Panc1 (cell line): ENCODE measurements around the gene VWA8. TPM values are rescaled to one million over a fixed set of nuclear protein-coding genes. Genes with fewer than 3 reads are reported as not detected.

Experiments
- ATAC-seq: fragments of 200-7000 bp; cut with Tn5 transposase; 2 replicates; pipeline ENCODE4 v1.9.1; 2020; ENCODE audit warnings: mild to moderate bottlenecking, moderate library complexity
- BruUV-seq: library from RNA; stranded (reverse); fragments of 400-500 nt; replicated peaks from 2 replicates; lab custom pipeline; 2021; lab: Mats Ljungman, UMichigan
- CTCF ChIA-PET: fragments of 300-600 bp; sonication (Branson Sonifier 250); formaldehyde crosslinking; loops from one replicate; lab custom pipeline; 2022; ENCODE audit warnings: antibody characterized with exemption; lab: Charles Lee
- POLR2A ChIA-PET: fragments of 300-600 bp; sonication (Branson Sonifier 250); formaldehyde crosslinking; loops from one replicate; lab custom pipeline; 2022; ENCODE audit warnings: antibody characterized with exemption; lab: Charles Lee
- DNase-seq: peaks from one replicate; pipeline ENCODE4 v3.0.0-alpha.2; 2010; ENCODE audit warnings: low read depth, low spot score
- H3K27ac ChIP-seq: 2 replicates; pipeline ENCODE4 v1.5.1; 2011; ENCODE audit warnings: mild to moderate bottlenecking, low read length, inconsistent platforms
- H3K27me3 ChIP-seq: fragments of 200-500 bp; sonication (Bioruptor generic); 2 replicates; pipeline ENCODE4 v1.6.0; 2014; ENCODE audit warnings: low read length, inconsistent platforms; ENCODE audit not compliant: control insufficient read depth, insufficient read depth
- H3K36me3 ChIP-seq: fragments of 200-500 bp; sonication (Bioruptor generic); 2 replicates; pipeline ENCODE4 v1.5.1; 2014; ENCODE audit warnings: inconsistent platforms, mild to moderate bottlenecking, low read length, moderate library complexity; ENCODE audit not compliant: control insufficient read depth, insufficient read depth
- H3K4me1 ChIP-seq: 2 replicates; pipeline ENCODE4 v1.5.1; 2011; ENCODE audit warnings: inconsistent platforms, mild to moderate bottlenecking, low read length, moderate library complexity; ENCODE audit not compliant: control insufficient read depth, insufficient read depth
- H3K4me3 ChIP-seq, 2 experiments: 2 replicates each; pipeline ENCODE4 v1.5.1; 2011 to 2012; ENCODE audit warnings: low read depth in 2 of 2, low read length in 2 of 2, mild to moderate bottlenecking in 2 of 2, inconsistent platforms in 1 of 2, moderate library complexity in 1 of 2
- H3K9me3 ChIP-seq: fragments of 200-500 bp; sonication (Bioruptor generic); 2 replicates; pipeline ENCODE4 v1.5.1; 2014; ENCODE audit warnings: low read depth, mild to moderate bottlenecking, inconsistent platforms, low read length, moderate library complexity; ENCODE audit not compliant: control insufficient read depth, insufficient read depth
- POLR2AphosphoS5 ChIP-seq: IDR thresholded peaks from 2 replicates; pipeline ENCODE4 v1.6.1; 2012; ENCODE audit warnings: mild to moderate bottlenecking, low read depth, low read length, moderate library complexity
- SIN3A ChIP-seq: IDR thresholded peaks from 2 replicates; pipeline ENCODE4 v1.6.1; 2012; ENCODE audit warnings: low read depth, mild to moderate bottlenecking, low read length, moderate library complexity, borderline replicate concordance; ENCODE audit not compliant: insufficient read depth
- TCF7L2 ChIP-seq: IDR thresholded peaks from 2 replicates; pipeline ENCODE4 v1.6.1; 2011; ENCODE audit warnings: mild to moderate bottlenecking, low read depth, low read length, inconsistent platforms
- in situ Hi-C: cut with HindIII; loops from 2 replicates; pipeline ENCODE4 v1.10.0; 2016; ENCODE audit warnings: low sequenced_read_pairs, low pct_unique_long_range_greater_than_20kb
- intact Hi-C: fragments of 100-400 bp; cut with micrococcal nuclease; formaldehyde crosslinking; loops from one replicate; pipeline ENCODE4 v1.10.0; 2022; ENCODE audit not compliant: unreplicated experiment
- total RNA-seq: library from RNA; stranded (reverse); gene quantifications from one replicate; pipeline ENCODE4 v1.2.1, GENCODE V29; 2021; ENCODE audit not compliant: unreplicated experiment
- TF ChIP-seq, protein P1 (sequence below), 2 experiments: IDR thresholded peaks; 2 replicates each; pipeline ENCODE4 v1.6.1; 2011 to 2012; ENCODE audit warnings: low read depth in 2 of 2, control low read depth in 1 of 2, low read length in 1 of 2, mild to moderate bottlenecking in 1 of 2, moderate library complexity in 1 of 2; ENCODE audit not compliant: insufficient read depth in 1 of 2
- TF ChIP-seq, protein P2 (sequence below): fragments of 450-650 bp; IDR thresholded peaks from 2 replicates; pipeline ENCODE4 v1.5.1; 2017; ENCODE audit warnings: mild to moderate bottlenecking

The VWA8 gene
- total RNA-seq, 1 experiment from 2014 or later = 11.2 TPM

DNA sequence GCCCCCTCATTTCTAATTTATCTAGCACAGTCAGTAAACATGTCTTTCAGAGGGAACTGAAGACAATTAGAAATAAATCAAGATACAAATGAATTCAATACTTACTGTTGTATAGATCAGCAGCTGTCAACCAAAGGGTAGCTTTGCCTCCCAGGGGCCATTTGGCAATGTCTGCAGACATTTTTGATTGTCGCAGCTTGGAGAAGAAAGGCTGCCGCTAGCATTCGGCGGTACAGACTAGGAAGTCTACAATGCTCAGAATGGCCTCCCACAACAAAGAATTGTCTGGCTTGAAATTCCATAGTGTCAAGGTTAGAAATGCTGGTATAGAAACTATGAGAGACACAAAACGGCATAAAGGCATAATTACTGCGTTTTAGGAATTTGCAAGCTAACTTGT, 412.0 kb downstream of the VWA8 start:
- no TSS peak for BruUV-seq
- Histone ChIP-seq H3K4me3 (no peak overlapping the region), H3K9me3 (no peaks in the 10 kb centered on the region), H3K27me3 (no peaks in the 10 kb centered on the region), H3K4me1 (no peaks in the 10 kb centered on the region), H3K27ac (no peak overlapping the region), H3K36me3 (no peaks in the 10 kb centered on the region)
- CTCF ChIA-PET = no interaction called here
- in situ Hi-C loops (no loop called here), intact Hi-C loops (no loop called here)
- DNase-seq (no peak), ATAC-seq (no peak)
- TF ChIP-seq, protein P1, sequence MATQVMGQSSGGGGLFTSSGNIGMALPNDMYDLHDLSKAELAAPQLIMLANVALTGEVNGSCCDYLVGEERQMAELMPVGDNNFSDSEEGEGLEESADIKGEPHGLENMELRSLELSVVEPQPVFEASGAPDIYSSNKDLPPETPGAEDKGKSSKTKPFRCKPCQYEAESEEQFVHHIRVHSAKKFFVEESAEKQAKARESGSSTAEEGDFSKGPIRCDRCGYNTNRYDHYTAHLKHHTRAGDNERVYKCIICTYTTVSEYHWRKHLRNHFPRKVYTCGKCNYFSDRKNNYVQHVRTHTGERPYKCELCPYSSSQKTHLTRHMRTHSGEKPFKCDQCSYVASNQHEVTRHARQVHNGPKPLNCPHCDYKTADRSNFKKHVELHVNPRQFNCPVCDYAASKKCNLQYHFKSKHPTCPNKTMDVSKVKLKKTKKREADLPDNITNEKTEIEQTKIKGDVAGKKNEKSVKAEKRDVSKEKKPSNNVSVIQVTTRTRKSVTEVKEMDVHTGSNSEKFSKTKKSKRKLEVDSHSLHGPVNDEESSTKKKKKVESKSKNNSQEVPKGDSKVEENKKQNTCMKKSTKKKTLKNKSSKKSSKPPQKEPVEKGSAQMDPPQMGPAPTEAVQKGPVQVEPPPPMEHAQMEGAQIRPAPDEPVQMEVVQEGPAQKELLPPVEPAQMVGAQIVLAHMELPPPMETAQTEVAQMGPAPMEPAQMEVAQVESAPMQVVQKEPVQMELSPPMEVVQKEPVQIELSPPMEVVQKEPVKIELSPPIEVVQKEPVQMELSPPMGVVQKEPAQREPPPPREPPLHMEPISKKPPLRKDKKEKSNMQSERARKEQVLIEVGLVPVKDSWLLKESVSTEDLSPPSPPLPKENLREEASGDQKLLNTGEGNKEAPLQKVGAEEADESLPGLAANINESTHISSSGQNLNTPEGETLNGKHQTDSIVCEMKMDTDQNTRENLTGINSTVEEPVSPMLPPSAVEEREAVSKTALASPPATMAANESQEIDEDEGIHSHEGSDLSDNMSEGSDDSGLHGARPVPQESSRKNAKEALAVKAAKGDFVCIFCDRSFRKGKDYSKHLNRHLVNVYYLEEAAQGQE (IDR thresholded peaks at IDR 0.05; ENCODE audit: insufficient read depth in 1 of 2, low read depth in 2 of 2, low read length in 1 of 2) = no peak
- no peak for TF ChIP-seq SIN3A
- no peak for TF ChIP-seq POLR2AphosphoS5
- TF ChIP-seq, protein P2, sequence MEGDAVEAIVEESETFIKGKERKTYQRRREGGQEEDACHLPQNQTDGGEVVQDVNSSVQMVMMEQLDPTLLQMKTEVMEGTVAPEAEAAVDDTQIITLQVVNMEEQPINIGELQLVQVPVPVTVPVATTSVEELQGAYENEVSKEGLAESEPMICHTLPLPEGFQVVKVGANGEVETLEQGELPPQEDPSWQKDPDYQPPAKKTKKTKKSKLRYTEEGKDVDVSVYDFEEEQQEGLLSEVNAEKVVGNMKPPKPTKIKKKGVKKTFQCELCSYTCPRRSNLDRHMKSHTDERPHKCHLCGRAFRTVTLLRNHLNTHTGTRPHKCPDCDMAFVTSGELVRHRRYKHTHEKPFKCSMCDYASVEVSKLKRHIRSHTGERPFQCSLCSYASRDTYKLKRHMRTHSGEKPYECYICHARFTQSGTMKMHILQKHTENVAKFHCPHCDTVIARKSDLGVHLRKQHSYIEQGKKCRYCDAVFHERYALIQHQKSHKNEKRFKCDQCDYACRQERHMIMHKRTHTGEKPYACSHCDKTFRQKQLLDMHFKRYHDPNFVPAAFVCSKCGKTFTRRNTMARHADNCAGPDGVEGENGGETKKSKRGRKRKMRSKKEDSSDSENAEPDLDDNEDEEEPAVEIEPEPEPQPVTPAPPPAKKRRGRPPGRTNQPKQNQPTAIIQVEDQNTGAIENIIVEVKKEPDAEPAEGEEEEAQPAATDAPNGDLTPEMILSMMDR = no peak
- no peak for TF ChIP-seq TCF7L2
- POLR2A ChIA-PET = no interaction called here

DNA sequence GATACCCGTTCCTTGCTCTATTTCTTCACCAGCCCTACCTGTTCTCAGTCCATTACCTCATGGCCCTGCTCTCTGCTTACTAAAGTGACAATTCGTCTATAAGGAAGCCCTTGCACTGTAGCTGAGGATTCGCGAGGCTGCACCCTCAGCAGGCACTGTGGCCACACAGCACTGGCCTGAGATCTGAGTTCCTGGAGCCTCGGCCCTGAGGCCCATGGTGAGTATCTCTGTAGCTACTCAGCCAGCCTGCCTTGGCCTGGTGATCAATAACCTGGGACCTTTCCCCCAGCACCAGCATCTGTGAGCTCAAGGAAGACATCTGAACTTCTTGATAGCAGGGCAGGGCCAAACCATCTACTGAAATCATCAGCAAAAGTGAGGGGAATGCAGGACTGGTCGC, 412.9 kb downstream of the VWA8 start:
- Histone ChIP-seq H3K4me1 (no peaks in the 10 kb centered on the region), H3K9me3 (no peaks in the 10 kb centered on the region), H3K36me3 (no peaks in the 10 kb centered on the region), H3K27me3 (no peaks in the 10 kb centered on the region), H3K27ac (no peak overlapping the region), H3K4me3 (no peak overlapping the region)
- BruUV-seq = no TSS peak
- DNase-seq (no peak), ATAC-seq (no peak)
- CTCF ChIA-PET = no interaction called here
- in situ Hi-C loops (no loop called here), intact Hi-C loops (no loop called here)
- POLR2A ChIA-PET = no interaction called here
- TF ChIP-seq, protein P1 (IDR thresholded peaks at IDR 0.05; ENCODE audit: insufficient read depth in 1 of 2, low read depth in 2 of 2, low read length in 1 of 2) = no peak
- TF ChIP-seq POLR2AphosphoS5 (no peak), SIN3A (no peak), TCF7L2 (no peak)
- TF ChIP-seq, protein P2 = no peak
